Measurements from ENCODE around the gene BRD3.

The BRD3 gene

DNA sequence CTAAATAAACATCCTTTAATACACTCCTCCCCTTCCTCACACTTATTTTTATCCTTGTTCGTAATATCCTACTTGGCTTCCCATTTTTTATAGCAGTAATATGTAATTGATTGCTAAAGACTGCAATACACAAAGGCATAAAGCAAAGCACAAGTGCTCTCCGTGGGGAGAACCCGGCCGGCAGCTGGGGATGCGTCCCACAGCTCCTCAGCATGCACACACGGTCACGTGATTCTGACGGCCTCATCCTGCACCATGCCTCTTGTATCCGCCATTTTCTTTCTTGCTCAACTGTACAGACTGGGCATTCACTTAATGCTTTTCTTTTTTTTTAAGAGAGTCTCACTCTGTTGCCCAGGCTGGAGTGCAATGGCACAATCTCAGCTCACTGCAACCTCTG is 39.8 kb downstream of the BRD3 start:
- TF ChIP-seq, protein P1, sequence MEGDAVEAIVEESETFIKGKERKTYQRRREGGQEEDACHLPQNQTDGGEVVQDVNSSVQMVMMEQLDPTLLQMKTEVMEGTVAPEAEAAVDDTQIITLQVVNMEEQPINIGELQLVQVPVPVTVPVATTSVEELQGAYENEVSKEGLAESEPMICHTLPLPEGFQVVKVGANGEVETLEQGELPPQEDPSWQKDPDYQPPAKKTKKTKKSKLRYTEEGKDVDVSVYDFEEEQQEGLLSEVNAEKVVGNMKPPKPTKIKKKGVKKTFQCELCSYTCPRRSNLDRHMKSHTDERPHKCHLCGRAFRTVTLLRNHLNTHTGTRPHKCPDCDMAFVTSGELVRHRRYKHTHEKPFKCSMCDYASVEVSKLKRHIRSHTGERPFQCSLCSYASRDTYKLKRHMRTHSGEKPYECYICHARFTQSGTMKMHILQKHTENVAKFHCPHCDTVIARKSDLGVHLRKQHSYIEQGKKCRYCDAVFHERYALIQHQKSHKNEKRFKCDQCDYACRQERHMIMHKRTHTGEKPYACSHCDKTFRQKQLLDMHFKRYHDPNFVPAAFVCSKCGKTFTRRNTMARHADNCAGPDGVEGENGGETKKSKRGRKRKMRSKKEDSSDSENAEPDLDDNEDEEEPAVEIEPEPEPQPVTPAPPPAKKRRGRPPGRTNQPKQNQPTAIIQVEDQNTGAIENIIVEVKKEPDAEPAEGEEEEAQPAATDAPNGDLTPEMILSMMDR (IDR thresholded peaks at IDR 0.05; ENCODE audit: extremely low read depth, missing control alignments): no peak
- no peak for DNase-seq (ENCODE audit: low spot score)

DNA sequence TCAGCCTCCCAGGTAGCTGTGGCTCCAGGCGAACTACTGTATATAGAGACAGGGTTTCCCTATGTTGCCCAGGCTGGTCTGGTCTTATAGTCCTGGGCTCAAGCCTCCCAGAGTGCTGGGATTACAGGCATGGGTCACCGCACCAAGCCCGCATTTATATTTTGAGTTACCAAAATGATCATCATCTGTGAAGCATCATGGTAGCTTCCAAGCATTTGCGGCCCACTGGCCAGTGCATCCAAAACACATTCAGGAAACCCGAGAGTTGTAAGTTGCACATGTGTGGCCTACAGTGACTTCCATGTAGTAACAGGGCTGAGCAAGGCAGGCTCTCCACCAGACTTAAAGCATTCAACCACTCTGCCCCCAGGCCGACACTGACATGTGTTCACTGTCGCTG is 40.3 kb downstream of the BRD3 start:
- TF ChIP-seq, protein P1 (IDR thresholded peaks at IDR 0.05; ENCODE audit: extremely low read depth, missing control alignments): no peak
- no peak for DNase-seq (ENCODE audit: low spot score)

DNA sequence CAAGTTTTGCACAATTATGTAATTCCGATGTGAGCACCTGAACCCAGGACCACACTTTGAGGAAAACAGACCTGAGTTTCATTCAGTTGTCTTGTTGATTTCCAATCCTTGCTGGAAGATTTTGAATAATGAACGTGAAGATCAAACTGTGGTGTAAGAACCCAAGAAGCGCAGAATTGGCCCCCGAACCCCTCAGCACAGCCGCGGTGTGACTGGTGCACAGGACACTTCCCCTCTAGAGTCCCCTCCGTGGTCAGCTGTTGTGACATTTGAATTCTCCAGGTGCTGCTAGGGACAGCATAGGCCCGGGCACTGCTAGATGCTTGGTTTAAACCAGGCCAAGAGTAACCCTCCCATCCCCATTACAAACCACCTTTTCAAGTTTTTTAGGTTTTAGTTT is 40.8 kb downstream of the BRD3 start:
- TF ChIP-seq, protein P1 (IDR thresholded peaks at IDR 0.05; ENCODE audit: extremely low read depth, missing control alignments): no peak
- DNase-seq (ENCODE audit: low spot score): no peak

DNA sequence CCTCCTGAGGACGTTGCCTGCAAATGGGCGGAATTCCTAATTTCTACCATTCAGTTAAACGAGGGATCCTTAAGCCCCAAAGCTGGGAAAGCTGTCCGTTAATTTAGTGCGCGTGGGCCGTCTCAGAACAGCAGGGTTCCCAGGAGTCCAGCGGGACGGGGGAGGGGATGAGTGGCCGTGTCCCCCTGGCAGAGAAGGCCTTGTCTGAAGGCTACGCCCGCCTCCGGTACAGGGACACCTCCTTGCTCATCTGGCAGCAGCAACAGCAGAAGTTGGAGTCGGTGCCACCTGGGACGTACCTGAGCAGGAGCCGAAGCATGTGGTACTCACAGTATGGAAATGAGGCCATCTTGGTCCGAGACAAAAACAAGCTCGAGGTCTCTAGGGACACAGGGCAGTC is 41.2 kb downstream of the BRD3 start:
- DNase-seq (ENCODE audit: low spot score): no peak
- TF ChIP-seq, protein P1 (IDR thresholded peaks at IDR 0.05; ENCODE audit: extremely low read depth, missing control alignments): no peak

DNA sequence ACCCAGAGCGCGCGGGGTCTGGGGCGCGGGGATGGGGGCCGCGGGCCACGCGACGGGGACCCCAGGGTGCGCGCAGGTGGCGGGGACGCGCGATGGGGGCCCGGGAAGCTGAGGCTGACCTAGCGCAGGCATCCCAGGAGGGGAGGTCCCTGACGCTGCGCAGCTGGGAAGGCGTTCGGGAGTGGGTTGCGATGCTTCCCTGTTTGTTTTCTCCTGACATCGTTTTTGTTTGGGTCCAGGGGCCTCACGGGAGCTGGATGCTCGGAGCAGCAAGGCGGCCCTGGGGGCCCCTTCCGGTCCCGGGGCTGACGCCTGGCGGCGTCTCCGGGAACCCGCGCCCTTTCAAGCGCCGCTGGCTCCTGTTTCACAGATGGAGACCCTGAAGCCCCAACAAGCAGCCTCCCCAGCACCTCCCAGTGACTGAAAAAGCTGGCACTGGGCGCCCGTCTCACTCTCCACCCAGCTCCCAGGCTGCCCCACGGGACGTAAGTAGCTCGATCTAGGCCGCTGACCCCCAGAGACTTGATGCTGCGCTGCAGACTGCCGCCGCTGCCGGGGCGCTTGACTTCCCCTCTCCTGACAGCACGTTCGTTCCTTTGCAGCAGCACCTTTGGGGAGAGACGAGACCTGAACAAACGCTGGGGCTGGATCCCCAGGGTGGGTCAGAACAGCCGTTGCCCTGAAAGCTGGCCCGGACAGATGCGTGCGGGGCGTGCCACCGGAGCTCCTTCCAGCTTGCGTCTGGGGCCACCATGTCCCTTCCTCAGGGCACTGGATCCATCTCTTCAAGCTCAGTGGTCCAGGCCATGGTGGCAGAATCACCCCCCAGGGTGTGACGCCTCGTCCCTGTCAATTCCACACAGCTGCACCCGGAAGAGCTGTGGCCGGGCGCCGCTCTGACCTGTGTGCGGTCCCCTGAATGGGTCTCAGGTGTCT is 42.0 kb downstream of the BRD3 start:
- TF ChIP-seq, protein P1 (IDR thresholded peaks at IDR 0.05; ENCODE audit: extremely low read depth, missing control alignments): no peak
- peak; percentile 73 for DNase-seq (ENCODE audit: low spot score)

DNA sequence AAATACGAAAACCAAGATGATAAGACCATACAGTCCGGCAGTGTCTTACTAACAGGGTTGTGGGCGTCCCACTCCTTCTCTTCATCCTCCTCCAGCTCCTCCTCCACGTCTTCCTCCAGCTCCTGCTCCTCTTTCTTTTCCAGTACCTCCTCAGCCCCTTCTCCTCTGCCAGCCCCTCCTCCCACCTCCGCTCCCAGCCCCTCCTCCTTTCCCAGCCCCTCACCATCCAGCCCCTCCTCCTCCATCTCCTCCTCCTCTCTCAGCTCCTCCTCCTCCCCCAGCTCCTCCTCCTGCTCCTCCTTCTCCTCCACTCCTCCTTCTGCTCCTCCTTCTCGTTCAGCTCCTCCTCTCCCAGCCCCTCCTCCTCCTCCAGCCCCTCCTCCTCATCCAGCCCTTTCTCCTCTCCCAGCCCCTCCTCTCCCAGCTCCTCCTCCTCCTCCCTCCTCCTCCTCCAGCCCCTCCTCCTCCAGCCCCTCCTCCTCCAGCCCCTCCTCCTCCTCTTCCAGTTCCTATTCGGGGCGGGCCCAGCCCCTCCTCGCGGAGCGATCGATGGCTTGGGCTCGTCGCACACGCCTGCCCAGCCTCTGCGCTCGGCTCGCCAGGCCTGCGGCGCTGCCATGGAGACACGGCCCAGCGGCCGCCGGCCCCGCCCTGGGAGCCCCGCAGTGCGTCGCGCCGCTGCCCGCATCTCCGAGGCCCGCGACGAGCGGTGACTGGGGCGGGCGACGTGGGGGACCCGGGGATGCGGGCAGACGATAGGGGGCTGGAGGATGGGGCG is 42.8 kb downstream of the BRD3 start, which contains the start of gene BRD3OS:
TSS of gene BRD3OS (plus strand) at position 654 of the 778 bp plus-strand sequence. CDS start 1,267 bp downstream, outside the sequence.
- TF ChIP-seq, protein P1 (IDR thresholded peaks at IDR 0.05; ENCODE audit: extremely low read depth, missing control alignments): no peak
- peak; percentile 98 for DNase-seq (ENCODE audit: low spot score)

Measured in GM20000 (cell line).